ENCODE results near the gene C18orf32. TPM values are rescaled to one million over a fixed set of nuclear protein-coding genes. Genes with fewer than 3 reads are reported as not detected.

The C18orf32 gene
- total and polyA plus RNA-seq, 10 of the 15 experiments (the other 5 are each of a cell fraction or from before 2014, with no cell fraction given), result 11.5 to 67.0 (median 32.9) TPM

DNA sequence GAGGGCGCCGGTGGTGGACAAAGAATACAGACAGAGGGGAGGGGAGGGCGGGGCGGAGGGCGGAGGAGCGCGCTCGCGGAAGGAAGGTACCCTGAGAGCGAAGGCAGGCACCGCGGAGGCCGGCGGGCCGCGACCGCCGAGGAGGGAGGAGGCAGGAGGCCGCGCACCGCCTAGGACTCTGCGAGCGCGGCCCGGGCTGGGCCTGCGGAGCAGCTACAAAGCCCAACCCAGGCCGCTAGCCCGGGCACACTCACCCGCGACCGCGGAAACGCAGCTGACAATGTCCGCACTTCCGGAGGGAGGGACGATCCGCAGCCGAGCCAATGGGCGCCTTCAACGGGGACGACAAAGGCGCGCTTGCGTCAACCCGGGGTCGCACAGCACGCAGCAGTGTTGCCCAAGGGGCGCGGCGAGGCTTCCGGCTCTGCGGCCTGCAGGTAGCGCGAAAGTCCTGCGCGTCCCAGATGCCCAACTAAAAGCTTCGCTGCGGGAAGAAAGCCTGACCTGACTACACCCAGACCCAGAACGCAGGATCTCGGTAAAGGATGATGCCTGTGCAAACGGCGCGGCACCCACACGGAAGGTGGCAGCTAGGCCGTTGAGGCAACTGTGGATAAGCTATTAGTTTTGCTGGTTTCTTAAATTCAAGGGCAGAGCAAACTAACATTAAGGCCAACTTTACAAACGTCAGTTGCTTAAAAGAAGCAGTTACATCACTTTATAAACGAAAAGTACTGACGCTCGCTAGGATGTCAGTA is at the start of gene C18orf32 (continued):
- TF ChIP-seq, protein P1, sequence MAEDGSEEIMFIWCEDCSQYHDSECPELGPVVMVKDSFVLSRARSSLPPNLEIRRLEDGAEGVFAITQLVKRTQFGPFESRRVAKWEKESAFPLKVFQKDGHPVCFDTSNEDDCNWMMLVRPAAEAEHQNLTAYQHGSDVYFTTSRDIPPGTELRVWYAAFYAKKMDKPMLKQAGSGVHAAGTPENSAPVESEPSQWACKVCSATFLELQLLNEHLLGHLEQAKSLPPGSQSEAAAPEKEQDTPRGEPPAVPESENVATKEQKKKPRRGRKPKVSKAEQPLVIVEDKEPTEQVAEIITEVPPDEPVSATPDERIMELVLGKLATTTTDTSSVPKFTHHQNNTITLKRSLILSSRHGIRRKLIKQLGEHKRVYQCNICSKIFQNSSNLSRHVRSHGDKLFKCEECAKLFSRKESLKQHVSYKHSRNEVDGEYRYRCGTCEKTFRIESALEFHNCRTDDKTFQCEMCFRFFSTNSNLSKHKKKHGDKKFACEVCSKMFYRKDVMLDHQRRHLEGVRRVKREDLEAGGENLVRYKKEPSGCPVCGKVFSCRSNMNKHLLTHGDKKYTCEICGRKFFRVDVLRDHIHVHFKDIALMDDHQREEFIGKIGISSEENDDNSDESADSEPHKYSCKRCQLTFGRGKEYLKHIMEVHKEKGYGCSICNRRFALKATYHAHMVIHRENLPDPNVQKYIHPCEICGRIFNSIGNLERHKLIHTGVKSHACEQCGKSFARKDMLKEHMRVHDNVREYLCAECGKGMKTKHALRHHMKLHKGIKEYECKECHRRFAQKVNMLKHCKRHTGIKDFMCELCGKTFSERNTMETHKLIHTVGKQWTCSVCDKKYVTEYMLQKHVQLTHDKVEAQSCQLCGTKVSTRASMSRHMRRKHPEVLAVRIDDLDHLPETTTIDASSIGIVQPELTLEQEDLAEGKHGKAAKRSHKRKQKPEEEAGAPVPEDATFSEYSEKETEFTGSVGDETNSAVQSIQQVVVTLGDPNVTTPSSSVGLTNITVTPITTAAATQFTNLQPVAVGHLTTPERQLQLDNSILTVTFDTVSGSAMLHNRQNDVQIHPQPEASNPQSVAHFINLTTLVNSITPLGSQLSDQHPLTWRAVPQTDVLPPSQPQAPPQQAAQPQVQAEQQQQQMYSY (CRISPR knock-in tag; IDR thresholded peaks at IDR 0.05), result no peak
- TF ChIP-seq EED (IDR thresholded peaks at IDR 0.05; ENCODE audit: low read depth) (peak; percentile 36; the same call in 1 of the 2 replicates), CBX3 (IDR thresholded peaks at IDR 0.05; ENCODE audit: borderline replicate concordance, low read depth) (no peak), GABPA (IDR thresholded peaks at IDR 0.05; ENCODE audit: low read depth) (peak; percentile 85), RCOR1 (conservative IDR thresholded peaks at IDR 0.05; ENCODE audit: low read depth, low read length) (peak; percentile 50; the same call in 1 of the 2 replicates), JUND (IDR thresholded peaks at IDR 0.05; ENCODE audit: low read depth, low read length) (0 out of 2 replicates have a peak, but pooled peaks have one; percentile 10), RB1 (IDR thresholded peaks at IDR 0.05; ENCODE audit: borderline replicate concordance) (peak; percentile 82; the same call in 1 of the 2 replicates), ASH2L (IDR thresholded peaks at IDR 0.05; ENCODE audit: borderline replicate concordance, low read depth) (no peak), EZH2 (IDR thresholded peaks at IDR 0.05; ENCODE audit: borderline replicate concordance, control insufficient read depth, low read depth, low read length) (no peak), SIN3A (IDR thresholded peaks at IDR 0.05; ENCODE audit: low read depth, low read length) (peak; percentile 90), IKZF2 (IDR thresholded peaks at IDR 0.05) (no peak)
- TF ChIP-seq, protein P2, sequence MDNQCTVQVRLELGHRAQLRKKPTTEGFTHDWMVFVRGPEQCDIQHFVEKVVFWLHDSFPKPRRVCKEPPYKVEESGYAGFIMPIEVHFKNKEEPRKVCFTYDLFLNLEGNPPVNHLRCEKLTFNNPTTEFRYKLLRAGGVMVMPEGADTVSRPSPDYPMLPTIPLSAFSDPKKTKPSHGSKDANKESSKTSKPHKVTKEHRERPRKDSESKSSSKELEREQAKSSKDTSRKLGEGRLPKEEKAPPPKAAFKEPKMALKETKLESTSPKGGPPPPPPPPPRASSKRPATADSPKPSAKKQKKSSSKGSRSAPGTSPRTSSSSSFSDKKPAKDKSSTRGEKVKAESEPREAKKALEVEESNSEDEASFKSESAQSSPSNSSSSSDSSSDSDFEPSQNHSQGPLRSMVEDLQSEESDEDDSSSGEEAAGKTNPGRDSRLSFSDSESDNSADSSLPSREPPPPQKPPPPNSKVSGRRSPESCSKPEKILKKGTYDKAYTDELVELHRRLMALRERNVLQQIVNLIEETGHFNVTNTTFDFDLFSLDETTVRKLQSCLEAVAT (IDR thresholded peaks at IDR 0.05), result peak; percentile 59; the same call in 1 of the 2 replicates
- TF ChIP-seq, protein P3, sequence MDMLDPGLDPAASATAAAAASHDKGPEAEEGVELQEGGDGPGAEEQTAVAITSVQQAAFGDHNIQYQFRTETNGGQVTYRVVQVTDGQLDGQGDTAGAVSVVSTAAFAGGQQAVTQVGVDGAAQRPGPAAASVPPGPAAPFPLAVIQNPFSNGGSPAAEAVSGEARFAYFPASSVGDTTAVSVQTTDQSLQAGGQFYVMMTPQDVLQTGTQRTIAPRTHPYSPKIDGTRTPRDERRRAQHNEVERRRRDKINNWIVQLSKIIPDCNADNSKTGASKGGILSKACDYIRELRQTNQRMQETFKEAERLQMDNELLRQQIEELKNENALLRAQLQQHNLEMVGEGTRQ (IDR thresholded peaks at IDR 0.05; ENCODE audit: borderline replicate concordance, low read depth, low read length), result no peak; the same call in 1 of the 2 replicates
- TF ChIP-seq, protein P4, sequence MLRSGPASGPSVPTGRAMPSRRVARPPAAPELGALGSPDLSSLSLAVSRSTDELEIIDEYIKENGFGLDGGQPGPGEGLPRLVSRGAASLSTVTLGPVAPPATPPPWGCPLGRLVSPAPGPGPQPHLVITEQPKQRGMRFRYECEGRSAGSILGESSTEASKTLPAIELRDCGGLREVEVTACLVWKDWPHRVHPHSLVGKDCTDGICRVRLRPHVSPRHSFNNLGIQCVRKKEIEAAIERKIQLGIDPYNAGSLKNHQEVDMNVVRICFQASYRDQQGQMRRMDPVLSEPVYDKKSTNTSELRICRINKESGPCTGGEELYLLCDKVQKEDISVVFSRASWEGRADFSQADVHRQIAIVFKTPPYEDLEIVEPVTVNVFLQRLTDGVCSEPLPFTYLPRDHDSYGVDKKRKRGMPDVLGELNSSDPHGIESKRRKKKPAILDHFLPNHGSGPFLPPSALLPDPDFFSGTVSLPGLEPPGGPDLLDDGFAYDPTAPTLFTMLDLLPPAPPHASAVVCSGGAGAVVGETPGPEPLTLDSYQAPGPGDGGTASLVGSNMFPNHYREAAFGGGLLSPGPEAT (IDR thresholded peaks at IDR 0.05; ENCODE audit: low read depth), result 0 out of 2 replicates have a peak, but pooled peaks have one; percentile 28
- TF ChIP-seq, protein P5, sequence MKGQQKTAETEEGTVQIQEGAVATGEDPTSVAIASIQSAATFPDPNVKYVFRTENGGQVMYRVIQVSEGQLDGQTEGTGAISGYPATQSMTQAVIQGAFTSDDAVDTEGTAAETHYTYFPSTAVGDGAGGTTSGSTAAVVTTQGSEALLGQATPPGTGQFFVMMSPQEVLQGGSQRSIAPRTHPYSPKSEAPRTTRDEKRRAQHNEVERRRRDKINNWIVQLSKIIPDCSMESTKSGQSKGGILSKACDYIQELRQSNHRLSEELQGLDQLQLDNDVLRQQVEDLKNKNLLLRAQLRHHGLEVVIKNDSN (IDR thresholded peaks at IDR 0.05; ENCODE audit: borderline replicate concordance, extremely low read length, insufficient read depth, low read depth, low read length), result no peak
- TF ChIP-seq, protein P6, sequence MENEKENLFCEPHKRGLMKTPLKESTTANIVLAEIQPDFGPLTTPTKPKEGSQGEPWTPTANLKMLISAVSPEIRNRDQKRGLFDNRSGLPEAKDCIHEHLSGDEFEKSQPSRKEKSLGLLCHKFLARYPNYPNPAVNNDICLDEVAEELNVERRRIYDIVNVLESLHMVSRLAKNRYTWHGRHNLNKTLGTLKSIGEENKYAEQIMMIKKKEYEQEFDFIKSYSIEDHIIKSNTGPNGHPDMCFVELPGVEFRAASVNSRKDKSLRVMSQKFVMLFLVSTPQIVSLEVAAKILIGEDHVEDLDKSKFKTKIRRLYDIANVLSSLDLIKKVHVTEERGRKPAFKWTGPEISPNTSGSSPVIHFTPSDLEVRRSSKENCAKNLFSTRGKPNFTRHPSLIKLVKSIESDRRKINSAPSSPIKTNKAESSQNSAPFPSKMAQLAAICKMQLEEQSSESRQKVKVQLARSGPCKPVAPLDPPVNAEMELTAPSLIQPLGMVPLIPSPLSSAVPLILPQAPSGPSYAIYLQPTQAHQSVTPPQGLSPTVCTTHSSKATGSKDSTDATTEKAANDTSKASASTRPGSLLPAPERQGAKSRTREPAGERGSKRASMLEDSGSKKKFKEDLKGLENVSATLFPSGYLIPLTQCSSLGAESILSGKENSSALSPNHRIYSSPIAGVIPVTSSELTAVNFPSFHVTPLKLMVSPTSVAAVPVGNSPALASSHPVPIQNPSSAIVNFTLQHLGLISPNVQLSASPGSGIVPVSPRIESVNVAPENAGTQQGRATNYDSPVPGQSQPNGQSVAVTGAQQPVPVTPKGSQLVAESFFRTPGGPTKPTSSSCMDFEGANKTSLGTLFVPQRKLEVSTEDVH (IDR thresholded peaks at IDR 0.05; ENCODE audit: low read depth, partially characterized antibody), result peak; percentile 71

All from GM12878 (cell line).